T-helper 22 cell (primary cell): ENCODE results near the gene HRAS.

Experiments
- DNase-seq: peaks from one replicate; pipeline ENCODE4 v3.0.0-alpha.2; 2020; ENCODE audit warnings: low read depth

Gene HRAS

GRCh38 chr11:567011-567628 is 31.7 kb upstream of the HRAS start:
- no peak for DNase-seq

GRCh38 chr11:565921-566509 is 30.6 kb upstream of the HRAS start:
- DNase-seq: no peak

- no peak for DNase-seq
Measured at GRCh38 chr11:563812-564578, 28.6 kb upstream of the HRAS start.

GRCh38 chr11:563066-563811 is 27.9 kb upstream of the HRAS start:
- DNase-seq: no peak

GRCh38 chr11:562046-562645 is 26.8 kb upstream of the HRAS start:
- DNase-seq: no peak

GRCh38 chr11:561148-562003 is 26.0 kb upstream of the HRAS start:
- no peak for DNase-seq

- peak; percentile 90 for DNase-seq
Measured at GRCh38 chr11:560305-561147, 25.1 kb upstream of the HRAS start, which contains the start of the genes LMNTD2 and RASSF7. Gene LMNTD2, minus strand, starts transcription at chr11:560738. Its CDS starts 22 bp downstream, at chr11:560716. Gene RASSF7, plus strand, starts transcription at chr11:560970. Its CDS starts 799 bp downstream, at chr11:561769.

- no peak for DNase-seq
Measured at GRCh38 chr11:559712-560304, 24.4 kb upstream of the HRAS start.

- DNase-seq: no peak
Measured at GRCh38 chr11:559020-559620, 23.7 kb upstream of the HRAS start.

GRCh38 chr11:558503-558902 is 23.1 kb upstream of the HRAS start:
- DNase-seq: no peak

- no peak for DNase-seq
Measured at GRCh38 chr11:557328-558132, 22.2 kb upstream of the HRAS start.

- DNase-seq: no peak
Measured at GRCh38 chr11:556662-557256, 21.4 kb upstream of the HRAS start.

- no peak for DNase-seq
Measured at GRCh38 chr11:555780-556661, 20.6 kb upstream of the HRAS start.

- no peak for DNase-seq
Measured at GRCh38 chr11:555227-555779, 19.9 kb upstream of the HRAS start.

- peak; percentile 69 for DNase-seq
Measured at GRCh38 chr11:554428-555226, 19.3 kb upstream of the HRAS start.

- no peak for DNase-seq
Measured at GRCh38 chr11:553988-554340, 18.6 kb upstream of the HRAS start.
